A673 (cell line): ENCODE data around the gene MYO18B. TPM values are rescaled to one million over a fixed set of nuclear protein-coding genes. Genes with fewer than 3 reads are reported as not detected.

Source experiments
- BruUV-seq: library from RNA; stranded (reverse); fragments of 400-500 nt; replicated peaks from 2 replicates; lab custom pipeline; 2021; lab: Mats Ljungman, UMichigan
- CTCF ChIA-PET: fragments of 300-600 bp; sonication (Branson Sonifier 250); formaldehyde crosslinking; loops from one replicate; lab custom pipeline; 2022; ENCODE audit warnings: antibody characterized with exemption; lab: Charles Lee
- POLR2A ChIA-PET: fragments of 300-600 bp; sonication (Branson Sonifier 250); formaldehyde crosslinking; loops from one replicate; lab custom pipeline; 2022; ENCODE audit warnings: antibody characterized with exemption; ENCODE audit not compliant: low non-redundant PET; lab: Charles Lee
- DNase-seq: peaks from one replicate; pipeline ENCODE4 v3.0.0-alpha.2; 2015; ENCODE audit warnings: low spot score
- H3K27ac ChIP-seq: fragments of 200-600 bp; sonication (generic); 2 replicates; pipeline ENCODE4 v1.5.1; 2016; ENCODE audit warnings: mixed run types, low read depth, mild to moderate bottlenecking, mixed read lengths, antibody characterized with exemption, low read length; ENCODE audit not compliant: poor library complexity, severe bottlenecking
- H3K27me3 ChIP-seq: fragments of 200-600 bp; sonication (generic); replicated peaks from 2 replicates; pipeline ENCODE4 v1.6.1; 2017; ENCODE audit warnings: mixed run types, low read depth, mild to moderate bottlenecking, mixed read lengths, antibody characterized with exemption, low read length; ENCODE audit not compliant: insufficient read depth, poor library complexity
- H3K36me3 ChIP-seq: fragments of 200-600 bp; sonication (generic); 2 replicates; pipeline ENCODE4 v1.6.1; 2016; ENCODE audit warnings: mixed run types, mild to moderate bottlenecking, mixed read lengths, antibody characterized with exemption, low read length; ENCODE audit not compliant: insufficient read depth, poor library complexity, severe bottlenecking
- H3K4me1 ChIP-seq: fragments of 200-600 bp; sonication (generic); 2 replicates; pipeline ENCODE4 v1.6.1; 2017; ENCODE audit warnings: mixed run types, mild to moderate bottlenecking, mixed read lengths, antibody characterized with exemption, low read length; ENCODE audit not compliant: insufficient read depth, poor library complexity, severe bottlenecking
- H3K4me3 ChIP-seq: fragments of 200-600 bp; sonication (generic); 2 replicates; pipeline ENCODE4 v1.5.1; 2016; ENCODE audit warnings: low read depth, mixed run types, mild to moderate bottlenecking, mixed read lengths, low read length; ENCODE audit not compliant: poor library complexity, severe bottlenecking
- H3K9me3 ChIP-seq: fragments of 200-600 bp; sonication (generic); 2 replicates; pipeline ENCODE4 v1.6.1; 2016; ENCODE audit warnings: mixed run types, low read depth, mild to moderate bottlenecking, mixed read lengths, antibody characterized with exemption, low read length; ENCODE audit not compliant: poor library complexity, severe bottlenecking
- EZH2 ChIP-seq: fragments of 200-600 bp; sonication (generic); IDR thresholded peaks from 2 replicates; pipeline ENCODE4 v1.6.1; 2017; ENCODE audit warnings: borderline replicate concordance, low read depth, mild to moderate bottlenecking, mixed read lengths, antibody characterized with exemption, low read length; ENCODE audit not compliant: poor library complexity, severe bottlenecking
- intact Hi-C: fragments of 100-400 bp; cut with micrococcal nuclease; formaldehyde crosslinking; loops from one replicate; pipeline ENCODE4 v1.10.0; 2022; ENCODE audit not compliant: unreplicated experiment
- total RNA-seq: library from RNA; stranded (reverse); gene quantifications from 2 replicates; pipeline ENCODE4 v1.2.3, GENCODE V29; 2021
- TF ChIP-seq, protein P1 (sequence below): fragments of 300-800, 200-600 bp; sonication (generic); conservative IDR thresholded peaks from 2 replicates; pipeline ENCODE4 v1.5.1; 2017; ENCODE audit warnings: low read depth, mild to moderate bottlenecking, antibody characterized with exemption, low read length, moderate library complexity, mixed read lengths

MYO18B gene
- total RNA-seq, 1 experiment from 2014 or later: not detected

DNA sequence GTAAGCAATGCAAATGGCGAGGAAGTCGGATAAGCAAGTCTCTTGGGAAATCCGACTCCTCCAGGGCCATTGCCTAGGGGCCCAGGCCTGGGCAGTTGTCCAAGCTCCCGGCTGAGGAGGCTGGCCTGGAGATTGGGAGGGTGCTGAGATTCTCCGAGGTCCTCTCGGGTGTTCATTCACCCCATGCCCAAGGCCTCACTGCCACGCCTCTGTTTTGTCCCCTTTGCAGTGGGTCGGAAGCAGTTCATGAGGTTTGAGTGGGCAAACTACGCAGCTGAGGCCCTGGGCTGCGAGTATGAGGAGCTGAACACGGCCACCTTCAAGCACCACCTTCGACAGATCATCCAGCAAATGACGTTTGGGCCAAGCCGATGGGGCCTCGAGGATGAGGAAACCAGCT lies 81.3 kb downstream of the MYO18B start:
- Histone ChIP-seq H3K4me1 (no peaks in the 10 kb centered on the region), H3K36me3 (no peaks in the 10 kb centered on the region), H3K27ac (no peak overlapping the region), H3K9me3 (no peaks in the 10 kb centered on the region), H3K4me3 (no peak overlapping the region), H3K27me3 (peaks cover 4% of the 10 kb centered on the region)
- ChIA-PET CTCF (no interaction called here), POLR2A (no interaction called here)
- TF ChIP-seq, protein P1, sequence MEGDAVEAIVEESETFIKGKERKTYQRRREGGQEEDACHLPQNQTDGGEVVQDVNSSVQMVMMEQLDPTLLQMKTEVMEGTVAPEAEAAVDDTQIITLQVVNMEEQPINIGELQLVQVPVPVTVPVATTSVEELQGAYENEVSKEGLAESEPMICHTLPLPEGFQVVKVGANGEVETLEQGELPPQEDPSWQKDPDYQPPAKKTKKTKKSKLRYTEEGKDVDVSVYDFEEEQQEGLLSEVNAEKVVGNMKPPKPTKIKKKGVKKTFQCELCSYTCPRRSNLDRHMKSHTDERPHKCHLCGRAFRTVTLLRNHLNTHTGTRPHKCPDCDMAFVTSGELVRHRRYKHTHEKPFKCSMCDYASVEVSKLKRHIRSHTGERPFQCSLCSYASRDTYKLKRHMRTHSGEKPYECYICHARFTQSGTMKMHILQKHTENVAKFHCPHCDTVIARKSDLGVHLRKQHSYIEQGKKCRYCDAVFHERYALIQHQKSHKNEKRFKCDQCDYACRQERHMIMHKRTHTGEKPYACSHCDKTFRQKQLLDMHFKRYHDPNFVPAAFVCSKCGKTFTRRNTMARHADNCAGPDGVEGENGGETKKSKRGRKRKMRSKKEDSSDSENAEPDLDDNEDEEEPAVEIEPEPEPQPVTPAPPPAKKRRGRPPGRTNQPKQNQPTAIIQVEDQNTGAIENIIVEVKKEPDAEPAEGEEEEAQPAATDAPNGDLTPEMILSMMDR: no peak
- no peak for TF ChIP-seq EZH2
- no peak for DNase-seq
- intact Hi-C loops: no loop called here
- BruUV-seq: no TSS peak

DNA sequence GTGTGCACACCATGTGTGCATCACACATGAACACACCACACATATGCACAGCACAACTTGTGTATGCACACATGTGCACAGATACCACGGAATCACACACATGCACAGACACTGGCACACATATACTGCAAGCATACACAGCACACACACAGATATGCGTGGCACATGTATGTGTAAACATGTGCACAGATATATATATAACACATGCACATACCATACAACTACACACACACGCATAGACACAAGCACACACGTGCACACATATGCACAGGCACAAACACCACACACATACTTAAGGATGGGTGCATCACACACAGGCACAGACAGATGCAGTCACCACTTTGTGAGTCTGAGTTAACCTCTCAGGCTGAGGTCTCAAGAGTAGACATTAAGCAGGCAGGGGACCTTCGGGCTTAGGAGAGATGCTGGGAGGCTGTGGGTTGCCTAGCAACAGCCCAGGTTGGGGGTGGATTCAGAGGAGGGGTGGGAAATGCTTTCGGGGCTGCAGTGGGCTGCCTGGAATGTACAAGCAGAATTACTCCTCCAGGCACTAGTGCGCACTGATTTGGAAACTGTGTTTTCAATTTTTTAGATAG lies 82.9 kb downstream of the MYO18B start:
- BruUV-seq: no TSS peak
- ChIA-PET POLR2A (no interaction called here), CTCF (no interaction called here)
- no peaks in the 10 kb centered on the region for H3K36me3 ChIP-seq
- no peak overlapping the region for H3K27ac ChIP-seq
- TF ChIP-seq, protein P1: no peak
- no peaks in the 10 kb centered on the region for H3K9me3 ChIP-seq
- H3K4me1 ChIP-seq: no peaks in the 10 kb centered on the region
- no peak overlapping the region for H3K4me3 ChIP-seq
- intact Hi-C loops: no loop called here
- no peaks in the 10 kb centered on the region for H3K27me3 ChIP-seq
- no peak for DNase-seq

DNA sequence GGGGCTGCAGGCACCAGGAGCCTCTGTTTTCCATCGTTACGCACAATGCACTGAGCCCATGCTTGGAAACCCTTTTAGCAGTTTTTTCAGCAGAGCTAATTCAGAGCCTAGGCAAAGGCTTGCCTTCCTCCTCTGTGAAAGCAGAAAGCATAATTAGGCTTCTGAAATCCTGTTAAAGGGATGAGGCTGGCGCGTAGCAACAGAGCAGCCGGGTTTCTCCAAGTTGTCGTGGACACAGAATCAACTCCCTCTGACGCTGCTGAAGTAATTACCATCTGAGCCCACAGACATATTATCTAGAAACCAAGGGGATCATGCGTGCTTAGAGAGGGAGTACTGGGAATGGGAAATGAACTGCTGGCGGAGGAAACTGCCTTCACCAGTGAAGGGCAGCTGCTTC lies 85.4 kb downstream of the MYO18B start:
- no TSS peak for BruUV-seq
- no peak overlapping the region for H3K4me3 ChIP-seq
- no peak for DNase-seq
- H3K27ac ChIP-seq: no peak overlapping the region
- H3K9me3 ChIP-seq: no peaks in the 10 kb centered on the region
- CTCF ChIA-PET: no interaction called here
- POLR2A ChIA-PET: no interaction called here
- H3K27me3 ChIP-seq: no peaks in the 10 kb centered on the region
- TF ChIP-seq, protein P1: no peak
- no peak for TF ChIP-seq EZH2
- H3K4me1 ChIP-seq: no peaks in the 10 kb centered on the region
- H3K36me3 ChIP-seq: no peaks in the 10 kb centered on the region
- intact Hi-C loops: no loop called here
